Fibroblast of upper back skin (primary cell): ENCODE data around the gene TTC31.
A peak's percentile ranks its signal among the peaks of the same experiment; 100 is the strongest.

Experiments used
- DNase-seq: peaks from one replicate; pipeline ENCODE4 v3.0.0-alpha.2; 2013

TTC31 gene

GRCh38 chr2:74527741-74528140, 44.9 kb downstream of the TTC31 start:
- no peak for DNase-seq

- DNase-seq: no peak
Measured at GRCh38 chr2:74528600-74529356, 45.9 kb downstream of the TTC31 start.

- DNase-seq: peak; percentile 99
Measured at GRCh38 chr2:74529357-74530238, 46.7 kb downstream of the TTC31 start, which contains the start of the genes AUP1 and HTRA2. AUP1 (minus strand) TSS chr2:74529706; CDS start chr2:74529629, 77 bp downstream. HTRA2 (plus strand) TSS chr2:74529933; CDS start chr2:74530007, 74 bp downstream.

- no peak for DNase-seq
Measured at GRCh38 chr2:74530239-74531187, 47.6 kb downstream of the TTC31 start.

GRCh38 chr2:74531666-74532065, 48.8 kb downstream of the TTC31 start:
- no peak for DNase-seq

- peak; percentile 52 for DNase-seq
Measured at GRCh38 chr2:74532222-74532621, 49.3 kb downstream of the TTC31 start.

- DNase-seq: no peak
Measured at GRCh38 chr2:74533464-74533863, 50.6 kb downstream of the TTC31 start.

GRCh38 chr2:74534411-74534810, 51.5 kb downstream of the TTC31 start:
- DNase-seq: no peak

GRCh38 chr2:74535440-74535965, 52.6 kb downstream of the TTC31 start:
- no peak for DNase-seq

- DNase-seq: no peak
Measured at GRCh38 chr2:74536166-74536950, 53.5 kb downstream of the TTC31 start.

- no peak for DNase-seq
Measured at GRCh38 chr2:74537140-74537539, 54.3 kb downstream of the TTC31 start.

- DNase-seq: no peak
Measured at GRCh38 chr2:74538881-74539339, 56.0 kb downstream of the TTC31 start.

- DNase-seq: no peak
Measured at GRCh38 chr2:74540291-74540690, 57.4 kb downstream of the TTC31 start.

- DNase-seq: no peak
Measured at GRCh38 chr2:74542978-74543377, 60.1 kb downstream of the TTC31 start.
